ENCODE data around the gene CD83. TPM values are rescaled to one million over a fixed set of nuclear protein-coding genes. Genes with fewer than 3 reads are reported as not detected.

The CD83 gene
- total RNA-seq, 4 donors from 2014 or later, result 1.2 to 4.3 (median 1.8) TPM

- H3K4me3 ChIP-seq, result no peak overlapping the region
- intact Hi-C loops (cut with DNase I), result no loop called here
- no peak overlapping the region for H3K27ac ChIP-seq (replicated peaks in 1 of 4)
- no peaks in the 10 kb centered on the region for H3K36me3 ChIP-seq
- 93% methylated on average over 4 of the region's 4 CpGs for WGBS
- H3K4me1 ChIP-seq, result peaks cover 0 to 3% (median 0%) of the 10 kb centered on the region in 4 donors
- no peak for DNase-seq (ENCODE audit: extremely low spot score)
- no peak for TF ChIP-seq POLR2A (IDR thresholded peaks at IDR 0.05; ENCODE audit: low read depth)
- no peak for TF ChIP-seq POLR2AphosphoS5 (IDR thresholded peaks at IDR 0.05)
- TF ChIP-seq EP300 (IDR thresholded peaks at IDR 0.05), result no peak
- no peak for TF ChIP-seq CTCF (IDR thresholded peaks at IDR 0.05)
- peaks cover 0 to 3% (median 0%) of the 10 kb centered on the region in 4 donors for H3K27me3 ChIP-seq
- H3K9me3 ChIP-seq, result no peaks in the 10 kb centered on the region
Observed at GRCh38 chr6:14094721-14095120, 22.9 kb upstream of the CD83 start.

GRCh38 chr6:14095437-14095836 is 22.1 kb upstream of the CD83 start:
- Histone ChIP-seq H3K27ac (replicated peaks in 1 of 4) (no peak overlapping the region), H3K9me3 (no peaks in the 10 kb centered on the region), H3K27me3 (no peaks in the 10 kb centered on the region), H3K4me1 (peaks cover 0 to 3% (median 0%) of the 10 kb centered on the region in 4 donors), H3K4me3 (no peak overlapping the region), H3K36me3 (no peaks in the 10 kb centered on the region)
- DNase-seq (ENCODE audit: extremely low spot score), result no peak
- TF ChIP-seq EP300 (IDR thresholded peaks at IDR 0.05), result no peak
- no peak for TF ChIP-seq CTCF (IDR thresholded peaks at IDR 0.05)
- no peak for TF ChIP-seq POLR2A (IDR thresholded peaks at IDR 0.05; ENCODE audit: low read depth)
- intact Hi-C loops (cut with DNase I), result no loop called here
- 90% methylated on average over 6 of the region's 6 CpGs for WGBS

DNA sequence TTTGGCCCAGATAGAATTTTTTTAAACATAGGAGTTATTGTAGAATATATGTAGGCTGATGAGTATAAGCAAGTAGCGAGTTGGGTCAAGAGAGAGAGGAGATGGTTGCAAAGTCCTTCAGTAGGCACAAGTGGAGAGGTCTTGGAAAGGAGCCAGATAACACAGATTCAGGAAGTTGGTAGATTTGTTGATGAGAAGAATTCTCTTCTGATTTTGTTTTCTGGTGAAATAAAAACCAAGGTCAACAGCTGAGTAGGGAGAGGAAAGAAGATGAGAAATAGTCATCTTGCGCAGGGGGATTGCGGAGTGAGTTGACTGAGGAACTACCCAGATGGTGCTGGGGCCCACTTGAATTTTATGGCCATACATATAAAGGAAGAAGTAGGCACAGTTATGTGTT is 17.4 kb upstream of the CD83 start:
- Histone ChIP-seq H3K27me3 (peaks cover 0 to 8% (median 0%) of the 10 kb centered on the region in 4 donors), H3K27ac (replicated peaks in 1 of 4) (no peak overlapping the region), H3K9me3 (no peaks in the 10 kb centered on the region), H3K4me1 (no peaks in the 10 kb centered on the region), H3K36me3 (no peaks in the 10 kb centered on the region), H3K4me3 (no peak overlapping the region)
- no peak for DNase-seq (ENCODE audit: extremely low spot score)
- TF ChIP-seq POLR2AphosphoS5 (IDR thresholded peaks at IDR 0.05) (no peak), CTCF (IDR thresholded peaks at IDR 0.05) (no peak), EP300 (IDR thresholded peaks at IDR 0.05) (no peak), POLR2A (IDR thresholded peaks at IDR 0.05; ENCODE audit: low read depth) (no peak)
- 88% methylated on average over 3 of the region's 3 CpGs for WGBS
- intact Hi-C loops (cut with DNase I), result no loop called here

DNA sequence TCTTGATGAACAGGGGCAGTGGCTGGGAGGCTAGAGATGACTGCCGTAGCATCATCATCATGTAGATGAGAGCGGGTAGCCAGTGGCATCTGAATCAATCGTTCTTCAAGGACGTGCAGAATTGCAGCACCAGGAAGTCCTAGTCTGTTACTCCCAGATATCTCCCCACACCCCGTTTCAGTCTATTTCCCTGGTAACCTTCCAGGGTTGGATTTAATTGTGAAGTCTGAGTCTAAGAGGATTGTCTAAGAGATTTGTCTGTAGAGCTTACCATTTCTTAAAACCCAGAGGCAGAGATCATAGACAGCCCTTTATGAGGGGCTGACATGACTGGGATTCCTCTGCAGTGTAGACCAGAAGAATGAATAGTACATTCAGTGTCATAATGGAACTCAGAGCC is 16.6 kb upstream of the CD83 start:
- intact Hi-C loops (cut with DNase I), result no loop called here
- no peak overlapping the region for H3K27ac ChIP-seq (replicated peaks in 1 of 4)
- peaks cover 0 to 8% (median 0%) of the 10 kb centered on the region in 4 donors for H3K27me3 ChIP-seq
- no peak for DNase-seq (ENCODE audit: extremely low spot score)
- no peaks in the 10 kb centered on the region for H3K9me3 ChIP-seq
- no peak overlapping the region for H3K4me3 ChIP-seq
- H3K36me3 ChIP-seq, result no peaks in the 10 kb centered on the region
- no peaks in the 10 kb centered on the region for H3K4me1 ChIP-seq
- no peak for TF ChIP-seq POLR2A (IDR thresholded peaks at IDR 0.05; ENCODE audit: low read depth)
- no peak for TF ChIP-seq CTCF (IDR thresholded peaks at IDR 0.05)
- TF ChIP-seq EP300 (IDR thresholded peaks at IDR 0.05), result no peak
- no peak for TF ChIP-seq POLR2AphosphoS5 (IDR thresholded peaks at IDR 0.05)
- 88% methylated on average over 5 of the region's 5 CpGs for WGBS

DNA sequence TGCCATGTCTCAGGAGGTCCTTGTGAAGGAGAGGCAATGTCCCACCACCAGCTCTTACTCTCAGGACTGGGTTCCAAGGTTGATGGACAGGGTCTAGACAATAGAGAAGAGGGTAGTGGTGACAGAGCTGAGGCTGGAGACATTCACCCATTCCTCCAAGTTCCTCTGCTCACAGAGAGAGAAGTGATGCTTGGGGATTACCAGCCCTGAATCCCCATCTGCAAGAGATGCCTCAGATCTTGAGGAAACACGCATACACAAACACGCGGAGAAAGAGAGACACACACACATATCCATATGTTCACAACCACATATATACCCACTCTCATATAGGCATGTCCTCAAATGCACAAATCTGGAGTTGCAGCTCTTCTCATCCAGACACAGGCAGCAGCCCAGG is 15.2 kb upstream of the CD83 start:
- no peaks in the 10 kb centered on the region for H3K36me3 ChIP-seq
- TF ChIP-seq EP300 (IDR thresholded peaks at IDR 0.05) (no peak), CTCF (IDR thresholded peaks at IDR 0.05) (no peak), POLR2AphosphoS5 (IDR thresholded peaks at IDR 0.05) (no peak), POLR2A (IDR thresholded peaks at IDR 0.05; ENCODE audit: low read depth) (no peak)
- no peak overlapping the region for H3K27ac ChIP-seq (replicated peaks in 1 of 4)
- WGBS, result 90% methylated on average over 3 of the region's 3 CpGs
- H3K4me1 ChIP-seq, result no peaks in the 10 kb centered on the region
- H3K4me3 ChIP-seq, result no peak overlapping the region
- no peaks in the 10 kb centered on the region for H3K9me3 ChIP-seq
- DNase-seq (ENCODE audit: extremely low spot score), result no peak
- intact Hi-C loops (cut with DNase I), result no loop called here
- H3K27me3 ChIP-seq, result peaks cover 0 to 8% (median 0%) of the 10 kb centered on the region in 4 donors
